Mesenchymal stem cell (in vitro differentiated cells and primary cell): Measurements from ENCODE around the gene GSPT2.

ENCODE experiments used
- DNase-seq: peaks from one replicate; pipeline ENCODE4 v3.0.0-alpha.2; 2013
- H2AFZ ChIP-seq: one replicate; pipeline ENCODE4 v1.6.1; 2013; ENCODE audit warnings: low read depth, mild to moderate bottlenecking, control low read depth, inconsistent platforms, low read length, moderate library complexity
- H2AK5ac ChIP-seq: 2 replicates; pipeline ENCODE4 v1.6.1; 2013; ENCODE audit warnings: low read length, moderate library complexity, mild to moderate bottlenecking, inconsistent platforms; ENCODE audit not compliant: severe bottlenecking
- H2BK120ac ChIP-seq: one replicate; pipeline ENCODE4 v1.6.1; 2013; ENCODE audit warnings: low read depth, mild to moderate bottlenecking, inconsistent platforms, low read length, moderate library complexity
- H2BK12ac ChIP-seq, 2 experiments: one replicate each; pipeline ENCODE4 v1.6.1; 2013; ENCODE audit warnings: inconsistent platforms in 2 of 2, low read length in 2 of 2, mild to moderate bottlenecking in 2 of 2, moderate library complexity in 2 of 2, control low read depth in 1 of 2
- H2BK15ac ChIP-seq: one replicate; pipeline ENCODE4 v1.6.1; 2013; ENCODE audit warnings: mild to moderate bottlenecking, low read depth, inconsistent platforms; ENCODE audit not compliant: poor library complexity, severe bottlenecking
- H2BK5ac ChIP-seq: 2 replicates; pipeline ENCODE4 v1.6.1; 2013; ENCODE audit warnings: low read depth, mild to moderate bottlenecking, low read length, control low read depth, inconsistent platforms; ENCODE audit not compliant: poor library complexity, severe bottlenecking
- H3K14ac ChIP-seq, 2 experiments: one replicate each; pipeline ENCODE4 v1.6.1; 2013; ENCODE audit warnings: inconsistent platforms in 2 of 2, low read length in 2 of 2, control low read depth in 1 of 2, mild to moderate bottlenecking in 1 of 2, moderate library complexity in 1 of 2
- H3K18ac ChIP-seq, 2 experiments: one replicate each; pipeline ENCODE4 v1.6.1; 2013; ENCODE audit warnings: inconsistent platforms in 2 of 2, low read length in 2 of 2, control low read depth in 1 of 2, low read depth in 1 of 2, mild to moderate bottlenecking in 1 of 2
- H3K23ac ChIP-seq, 2 experiments: one replicate each; pipeline ENCODE4 v1.6.1; 2013; ENCODE audit warnings: inconsistent platforms in 2 of 2, low read length in 2 of 2, mild to moderate bottlenecking in 2 of 2, moderate library complexity in 2 of 2, control low read depth in 1 of 2
- H3K27ac ChIP-seq: 2 replicates; pipeline ENCODE4 v1.5.1; 2013; ENCODE audit warnings: mild to moderate bottlenecking, moderate library complexity, low read length, control low read depth, inconsistent platforms; ENCODE audit not compliant: poor library complexity, severe bottlenecking
- H3K27me3 ChIP-seq, 2 experiments: 2 replicates each; pipeline versions ENCODE4 v1.6.1 to v1.7.0; 2013; ENCODE audit warnings: low read length in 2 of 2, mild to moderate bottlenecking in 2 of 2, moderate library complexity in 2 of 2, control low read depth in 1 of 2, inconsistent platforms in 1 of 2; ENCODE audit not compliant: control insufficient read depth in 1 of 2, insufficient read depth in 1 of 2
- H3K36me3 ChIP-seq, 2 experiments: 2 replicates each; pipeline versions ENCODE4 v1.6.1 to v1.7.0; 2013; ENCODE audit warnings: low read length in 2 of 2, control low read depth in 1 of 2, inconsistent platforms in 1 of 2, low read depth in 1 of 2, mild to moderate bottlenecking in 1 of 2; ENCODE audit not compliant: insufficient read depth in 2 of 2, control insufficient read depth in 1 of 2
- H3K4ac ChIP-seq, 2 experiments: one replicate each; pipeline ENCODE4 v1.6.1; 2013; ENCODE audit warnings: inconsistent platforms in 2 of 2, low read length in 2 of 2, mild to moderate bottlenecking in 2 of 2, moderate library complexity in 2 of 2, control low read depth in 1 of 2, low read depth in 1 of 2
- H3K4me1 ChIP-seq: 2 replicates; pipeline ENCODE4 v1.6.1; 2013; ENCODE audit warnings: low read depth, low read length, control low read depth; ENCODE audit not compliant: control insufficient read depth, insufficient read depth
- H3K4me2 ChIP-seq: 2 replicates; pipeline ENCODE4 v1.6.1; 2013; ENCODE audit warnings: low read length, mild to moderate bottlenecking, inconsistent platforms; ENCODE audit not compliant: poor library complexity, severe bottlenecking
- H3K4me3 ChIP-seq, 2 experiments: 2 replicates each; pipeline versions ENCODE4 v1.5.1 to v1.7.0; 2013; ENCODE audit warnings: low read length in 2 of 2, mild to moderate bottlenecking in 2 of 2, control low read depth in 1 of 2, low read depth in 1 of 2; ENCODE audit not compliant: insufficient read depth in 1 of 2
- H3K79me1 ChIP-seq: replicated peaks from 2 replicates; pipeline ENCODE4 v1.6.1; 2013; ENCODE audit warnings: mild to moderate bottlenecking, control low read depth, low read length, inconsistent platforms; ENCODE audit not compliant: poor library complexity, severe bottlenecking
- H3K9ac ChIP-seq: 2 replicates; pipeline ENCODE4 v1.7.0; 2013; ENCODE audit warnings: mild to moderate bottlenecking, low read length, moderate library complexity
- H3K9me3 ChIP-seq: 2 replicates; pipeline ENCODE4 v1.7.0; 2013; ENCODE audit warnings: mild to moderate bottlenecking, low read length; ENCODE audit not compliant: control insufficient read depth
- H4K8ac ChIP-seq: one replicate; pipeline ENCODE4 v1.6.1; 2013; ENCODE audit warnings: inconsistent platforms, mild to moderate bottlenecking, low read length, moderate library complexity
- H4K91ac ChIP-seq: one replicate; pipeline ENCODE4 v1.6.1; 2013; ENCODE audit warnings: mild to moderate bottlenecking, low read length, inconsistent platforms
- WGBS: methylation state at CpG from one replicate; pipeline ENCODE4 v1.1.7; 2013; ENCODE audit warnings: mixed read lengths; 5-methylcytosine and 5-hydroxymethylcytosine counted together

GSPT2 gene

GRCh38 chrX:51747671-51748070 is 4.4 kb downstream of the GSPT2 start:
- Histone ChIP-seq H3K4me1 (no peaks in the 10 kb centered on the region), H3K27ac (no peak overlapping the region), H2BK5ac (no peak overlapping the region), H3K9me3 (no peaks in the 10 kb centered on the region), H2AFZ (no peak overlapping the region), H3K4ac (no peak overlapping the region), H3K14ac (no peak overlapping the region), H2BK12ac (no peak overlapping the region), H3K18ac (no peak overlapping the region), H3K9ac (no peak overlapping the region), H3K79me1 (peaks cover 3% of the 10 kb centered on the region), H2BK120ac (no peak overlapping the region), H3K23ac (no peak overlapping the region), H2BK15ac (no peak overlapping the region), H3K4me2 (no peak overlapping the region), H3K36me3 (peaks cover 0 to 5% of the 10 kb centered on the region in 2 experiments), H3K4me3 (no peak overlapping the region), H3K27me3 (no peaks in the 10 kb centered on the region), H2AK5ac (no peak overlapping the region), H4K91ac (no peak overlapping the region), H4K8ac (no peak overlapping the region)
- no peak for DNase-seq

DNA sequence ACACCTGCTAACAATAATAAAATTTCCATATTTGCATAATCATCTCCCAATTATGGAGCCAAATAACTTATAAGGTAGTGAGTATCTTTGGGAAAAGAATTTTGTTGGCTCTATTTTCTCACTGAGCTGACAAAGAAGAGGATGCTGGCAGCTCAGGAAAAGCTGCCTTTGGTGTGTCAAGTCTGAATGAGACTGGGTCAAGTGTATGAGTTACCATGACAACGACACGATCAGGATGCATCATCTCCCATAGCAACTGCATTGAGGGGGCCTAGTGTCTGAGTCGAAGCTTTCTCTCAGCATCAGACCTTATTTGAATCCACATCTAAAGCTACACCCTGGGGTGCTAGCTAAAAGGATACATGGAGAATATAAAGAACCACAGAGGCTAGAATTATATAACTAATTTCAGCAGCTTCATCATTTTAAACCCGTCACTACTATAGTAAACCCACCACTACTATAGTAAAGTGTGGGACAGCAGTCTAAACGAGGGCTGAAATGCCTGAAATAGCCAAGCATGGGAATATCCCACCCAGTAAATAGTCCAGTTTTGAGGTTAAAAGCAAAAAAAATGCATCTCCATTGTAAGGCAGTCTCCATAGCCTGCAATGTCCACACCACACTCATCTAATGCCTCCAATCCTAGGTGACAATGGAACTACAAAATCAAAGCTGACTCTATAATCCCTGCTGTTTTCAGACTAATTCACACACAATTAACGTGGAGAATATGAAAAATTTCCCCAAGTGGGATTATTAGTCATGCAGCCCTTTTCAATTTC is 16.0 kb downstream of the GSPT2 start:
- H3K18ac ChIP-seq, result no peak overlapping the region
- H3K4me2 ChIP-seq, result no peak overlapping the region
- H3K79me1 ChIP-seq, result no peaks in the 10 kb centered on the region
- no peak overlapping the region for H3K9ac ChIP-seq
- H4K91ac ChIP-seq, result no peak overlapping the region
- H2BK12ac ChIP-seq, result no peak overlapping the region
- no peak overlapping the region for H2AFZ ChIP-seq
- H3K36me3 ChIP-seq, result no peaks in the 10 kb centered on the region
- no peak overlapping the region for H3K23ac ChIP-seq
- no peak overlapping the region for H2BK120ac ChIP-seq
- no peak overlapping the region for H4K8ac ChIP-seq
- H2AK5ac ChIP-seq, result no peak overlapping the region
- H3K4me3 ChIP-seq, result no peak overlapping the region
- no peak overlapping the region for H2BK15ac ChIP-seq
- 74% methylated on average over 3 of the region's 6 CpGs for WGBS
- peaks cover 0 to 7% of the 10 kb centered on the region in 2 experiments for H3K27me3 ChIP-seq
- H3K4ac ChIP-seq, result no peak overlapping the region
- H3K14ac ChIP-seq, result no peak overlapping the region
- no peaks in the 10 kb centered on the region for H3K9me3 ChIP-seq
- H3K4me1 ChIP-seq, result no peaks in the 10 kb centered on the region
- DNase-seq, result no peak
- H2BK5ac ChIP-seq, result no peak overlapping the region
- no peak overlapping the region for H3K27ac ChIP-seq

- no peaks in the 10 kb centered on the region for H3K4me1 ChIP-seq
Measured at GRCh38 chrX:51760657-51761056, 17.4 kb downstream of the GSPT2 start.

DNA sequence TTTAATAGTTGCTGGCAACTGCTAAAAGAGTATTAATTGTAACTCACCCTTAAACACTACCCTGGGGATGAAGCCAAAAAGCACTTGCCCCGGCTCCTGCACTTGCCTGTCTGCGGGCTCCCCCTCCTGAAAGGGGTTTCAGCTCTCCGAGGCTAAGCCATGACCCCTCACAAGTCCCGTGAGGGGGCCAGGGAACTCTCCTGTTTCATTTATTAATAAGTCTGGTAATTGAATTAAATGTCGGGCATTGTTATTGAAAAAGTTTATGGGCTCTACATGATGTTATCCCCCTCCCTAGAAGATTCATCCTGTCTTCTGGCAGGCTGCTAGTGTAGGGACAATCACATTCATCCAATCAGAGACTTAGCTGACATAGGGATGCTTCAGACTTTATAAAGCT is 23.3 kb downstream of the GSPT2 start:
- Histone ChIP-seq H3K14ac (no peak overlapping the region), H2BK120ac (no peak overlapping the region), H3K4me2 (no peak overlapping the region), H2BK15ac (no peak overlapping the region), H3K79me1 (no peaks in the 10 kb centered on the region), H3K4me3 (no peak overlapping the region), H3K36me3 (no peaks in the 10 kb centered on the region), H3K27me3 (peaks cover 0 to 10% of the 10 kb centered on the region in 2 experiments), H2BK5ac (no peak overlapping the region), H4K91ac (no peak overlapping the region), H4K8ac (no peak overlapping the region), H2AFZ (no peak overlapping the region), H3K9ac (no peak overlapping the region), H3K27ac (no peak overlapping the region), H3K18ac (no peak overlapping the region), H3K9me3 (no peaks in the 10 kb centered on the region), H3K4me1 (no peaks in the 10 kb centered on the region), H3K4ac (no peak overlapping the region), H2BK12ac (no peak overlapping the region), H3K23ac (no peak overlapping the region), H2AK5ac (no peak overlapping the region)
- no peak for DNase-seq
- 62% methylated on average over 2 of the region's 5 CpGs for WGBS

More at GRCh38 chrX:51760657-51761056, 17.4 kb downstream of the GSPT2 start:
- Histone ChIP-seq H3K9me3 (no peaks in the 10 kb centered on the region), H3K4ac (no peak overlapping the region), H3K36me3 (no peaks in the 10 kb centered on the region), H2AK5ac (no peak overlapping the region), H4K8ac (no peak overlapping the region), H3K14ac (no peak overlapping the region), H3K18ac (no peak overlapping the region), H3K79me1 (no peaks in the 10 kb centered on the region), H2BK12ac (no peak overlapping the region), H3K9ac (no peak overlapping the region), H2AFZ (no peak overlapping the region), H2BK5ac (no peak overlapping the region), H3K4me3 (no peak overlapping the region), H2BK15ac (no peak overlapping the region), H4K91ac (no peak overlapping the region), H3K27ac (no peak overlapping the region), H3K23ac (no peak overlapping the region), H2BK120ac (no peak overlapping the region), H3K4me2 (no peak overlapping the region), H3K27me3 (peaks cover 0 to 9% of the 10 kb centered on the region in 2 experiments)
- 88% methylated on average over 4 of the region's 4 CpGs for WGBS
- no peak for DNase-seq
